HG03354 (cell line): ENCODE results near the gene SNX19.

Experiments used
- ATAC-seq: cut with Tn5 transposase; IDR thresholded peaks from one replicate; pipeline ENCODE4 v1.9.1; 2021; ENCODE audit warnings: mild to moderate bottlenecking; ENCODE audit not compliant: unreplicated experiment, poor library complexity, severe bottlenecking

SNX19 gene

GRCh38 chr11:130908770-130909625 is 7.3 kb downstream of the SNX19 start:
- no peak for ATAC-seq

- ATAC-seq = no peak
These were observed 8.2 kb downstream of the SNX19 start for GRCh38 chr11:130908061-130908460.

- ATAC-seq = no peak
These were observed 9.1 kb downstream of the SNX19 start for GRCh38 chr11:130907229-130907628.

- no peak for ATAC-seq
These were observed 9.7 kb downstream of the SNX19 start for GRCh38 chr11:130906616-130907015.

DNA sequence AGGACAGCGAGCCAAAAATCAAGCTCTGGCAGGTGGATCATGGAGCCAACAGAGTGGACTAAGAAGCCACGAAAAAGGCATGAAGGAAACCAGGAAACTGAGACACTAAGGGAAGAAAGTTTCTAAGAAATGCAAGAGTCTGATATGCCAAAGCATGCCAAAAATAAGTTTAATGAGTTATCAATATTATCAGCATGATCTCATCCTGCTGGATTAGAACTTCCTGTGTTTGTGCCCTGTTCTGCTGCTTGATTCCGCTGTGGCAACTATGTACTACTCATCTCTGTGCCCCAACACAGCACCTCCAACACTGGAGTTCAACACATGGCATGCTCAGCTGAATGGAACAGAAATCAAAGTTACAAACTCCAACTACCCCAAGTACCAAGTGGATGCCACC is 10.8 kb downstream of the SNX19 start:
- ATAC-seq = no peak

DNA sequence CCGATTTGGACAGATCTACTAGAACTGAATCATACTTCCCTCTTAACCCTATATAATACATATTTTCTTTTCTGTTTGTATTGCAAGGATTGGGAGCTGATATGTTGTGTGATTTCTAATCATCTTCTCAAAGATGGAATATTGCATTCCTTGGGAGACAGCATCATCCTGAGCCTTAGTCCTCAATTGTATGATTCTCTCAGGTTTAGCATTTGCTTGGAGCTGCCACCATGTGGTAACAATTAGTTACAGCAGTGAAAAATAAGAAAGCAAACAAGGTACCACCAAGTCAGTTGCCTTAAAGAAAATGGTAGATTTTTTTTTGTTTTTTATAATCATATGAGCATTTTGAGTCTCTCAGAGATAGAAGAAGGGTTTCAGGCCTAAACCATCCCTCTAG is 11.9 kb downstream of the SNX19 start:
- ATAC-seq = no peak

- no peak for ATAC-seq
These were observed 13.9 kb downstream of the SNX19 start for GRCh38 chr11:130902380-130902779.

GRCh38 chr11:130899106-130899505 is 17.2 kb downstream of the SNX19 start:
- ATAC-seq = no peak

DNA sequence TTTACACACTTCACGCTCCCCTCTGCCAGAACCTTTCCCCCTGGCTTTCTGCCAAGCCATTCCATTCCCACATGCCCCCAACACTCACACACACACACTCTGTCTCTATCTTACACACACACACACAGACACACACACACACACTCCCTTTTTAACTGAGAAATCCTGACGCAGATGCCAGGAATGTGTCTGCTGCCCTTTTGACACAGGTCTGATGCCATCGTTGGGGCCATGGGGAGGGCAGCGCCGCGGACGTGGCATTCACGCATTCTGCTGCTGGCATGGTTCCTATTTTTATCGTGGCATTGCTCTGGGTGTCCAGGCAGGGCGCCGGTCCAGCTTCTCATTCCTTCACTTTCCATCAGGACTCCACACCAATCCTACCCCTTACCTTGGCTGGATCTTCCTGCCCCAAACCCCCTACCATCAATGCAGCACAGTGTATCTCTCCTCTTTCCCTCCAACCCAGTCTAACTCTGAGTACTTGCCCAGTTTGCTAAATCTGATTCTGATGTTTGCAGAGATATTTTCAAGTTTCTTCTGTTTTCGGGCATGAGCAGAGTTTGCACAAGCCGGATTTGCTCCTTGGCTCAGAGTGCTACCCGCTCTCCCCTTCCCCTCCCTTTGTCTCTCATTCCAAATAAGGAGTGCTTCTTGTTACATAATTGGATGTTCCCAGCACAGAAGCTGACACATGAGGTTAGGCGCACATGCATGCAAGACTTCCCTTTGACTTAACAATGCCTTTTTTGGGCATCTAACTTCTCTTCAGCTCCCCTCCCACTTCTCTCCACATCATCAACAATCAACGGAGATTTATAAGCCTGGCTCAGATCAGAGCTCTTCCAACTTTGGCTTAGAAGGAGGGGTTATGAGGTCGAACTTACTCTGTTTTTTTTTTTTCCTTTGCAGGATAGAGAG is 18.8 kb downstream of the SNX19 start:
- no peak for ATAC-seq

GRCh38 chr11:130894322-130895025 is 21.8 kb downstream of the SNX19 start:
- ATAC-seq = peak; percentile 98

DNA sequence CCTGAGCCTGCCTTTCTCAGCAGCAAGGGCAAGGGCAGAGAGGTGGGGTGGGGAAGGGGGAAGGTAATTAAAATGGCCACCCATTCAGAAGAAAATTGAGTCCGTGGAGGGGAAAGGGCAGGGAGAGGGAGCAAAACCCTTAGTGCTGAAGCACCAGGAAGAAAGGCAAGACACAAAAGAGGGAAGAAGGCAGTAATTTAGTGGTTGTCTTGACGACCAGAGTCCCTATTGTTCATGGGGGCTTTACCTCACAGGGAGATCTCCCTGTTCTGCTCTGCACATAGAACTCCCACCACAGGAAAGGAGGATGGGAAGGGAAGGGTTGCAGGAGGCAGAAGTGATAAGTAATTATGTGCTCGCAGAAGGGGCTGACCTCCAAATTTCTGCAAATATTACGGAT is 23.4 kb downstream of the SNX19 start:
- ATAC-seq = no peak

- ATAC-seq = no peak
These were observed 25.0 kb downstream of the SNX19 start for GRCh38 chr11:130891326-130891725.

DNA sequence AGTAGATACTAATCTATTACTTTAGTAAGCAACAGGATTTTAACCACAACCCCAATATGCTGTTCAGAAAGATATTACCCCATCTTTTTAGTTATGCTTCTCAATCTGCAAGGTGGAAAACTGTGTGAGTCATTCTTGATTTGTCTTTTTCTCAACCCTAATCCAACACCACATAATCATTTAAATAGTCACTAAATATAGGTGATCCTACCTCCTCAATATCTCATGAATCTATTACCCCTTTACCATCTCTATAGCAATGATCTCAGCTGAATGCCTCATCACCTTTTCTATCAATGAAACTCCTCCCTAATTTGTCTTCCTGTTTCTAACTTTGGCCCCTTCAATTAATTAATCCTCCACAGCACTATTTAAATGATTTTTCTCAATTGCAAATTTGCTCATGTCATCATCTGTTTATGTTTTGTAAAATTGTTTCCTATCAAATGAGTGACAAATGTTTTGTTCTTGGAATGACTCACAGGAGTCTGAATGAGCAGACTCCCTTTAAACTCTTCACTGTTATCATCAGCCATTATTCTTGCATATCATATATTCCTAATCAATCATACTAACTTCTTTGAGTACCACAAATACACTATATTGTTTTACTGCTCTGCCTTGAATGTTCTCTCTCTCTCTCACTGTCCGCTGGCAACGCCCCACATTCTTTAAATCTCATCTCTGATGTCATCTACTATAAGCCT is 26.1 kb downstream of the SNX19 start:
- ATAC-seq = no peak

DNA sequence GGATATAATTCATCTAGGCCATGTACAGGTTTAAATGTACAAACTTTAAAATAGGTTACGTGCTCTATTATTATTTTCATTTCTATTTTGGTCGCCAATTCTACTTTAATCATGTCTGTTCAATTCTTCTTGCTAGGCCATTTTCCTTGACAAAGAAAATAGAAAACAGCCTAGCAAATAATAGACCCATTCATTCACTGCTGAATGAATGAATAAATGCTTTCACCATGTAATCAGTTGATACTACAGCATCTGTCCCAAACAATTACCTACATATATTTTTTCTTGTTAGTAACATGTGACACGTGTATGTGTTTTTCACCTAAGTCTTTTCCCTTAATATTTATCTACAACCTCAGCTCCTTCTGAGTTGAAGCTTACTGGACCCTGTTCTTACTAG is 27.5 kb downstream of the SNX19 start:
- no peak for ATAC-seq

DNA sequence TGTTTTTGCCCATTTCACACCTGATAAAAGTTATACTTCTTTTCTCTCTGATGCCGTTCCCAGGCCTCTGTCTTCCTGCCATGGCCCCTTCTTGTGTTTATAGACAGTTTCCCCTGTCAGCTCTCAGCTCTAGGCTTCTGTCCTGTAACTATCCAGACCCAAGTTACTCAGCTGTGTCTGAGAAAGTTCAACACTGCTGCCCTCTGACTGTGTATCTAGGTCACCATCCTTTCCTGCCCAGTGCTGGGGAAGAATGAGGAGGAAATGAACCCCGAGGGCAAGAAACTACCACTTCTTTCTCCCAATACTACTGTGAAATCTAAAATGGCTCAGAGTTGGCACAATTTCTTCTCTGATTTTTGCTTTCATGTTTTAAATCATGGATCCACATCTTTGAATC is 29.6 kb downstream of the SNX19 start:
- no peak for ATAC-seq

DNA sequence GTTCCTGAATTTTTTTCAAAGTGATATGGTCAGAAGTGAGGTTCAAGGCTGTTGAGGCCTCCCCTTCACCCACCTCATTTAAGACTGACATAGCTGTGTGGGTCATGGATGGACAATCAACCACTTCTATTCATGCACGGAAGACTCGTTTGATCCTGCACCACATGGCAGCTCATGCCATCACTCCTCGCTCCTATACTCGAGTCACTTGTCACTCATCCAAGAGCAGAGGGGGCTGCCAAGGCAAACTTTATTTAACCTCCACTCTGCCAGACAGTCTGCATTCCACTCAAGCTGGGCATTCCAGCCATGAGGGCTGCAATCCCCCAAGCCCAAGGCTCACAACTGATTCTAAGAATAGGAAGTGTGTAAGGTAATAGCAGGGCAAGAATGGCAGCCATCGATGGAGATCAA is 34.1 kb downstream of the SNX19 start:
- no peak for ATAC-seq

DNA sequence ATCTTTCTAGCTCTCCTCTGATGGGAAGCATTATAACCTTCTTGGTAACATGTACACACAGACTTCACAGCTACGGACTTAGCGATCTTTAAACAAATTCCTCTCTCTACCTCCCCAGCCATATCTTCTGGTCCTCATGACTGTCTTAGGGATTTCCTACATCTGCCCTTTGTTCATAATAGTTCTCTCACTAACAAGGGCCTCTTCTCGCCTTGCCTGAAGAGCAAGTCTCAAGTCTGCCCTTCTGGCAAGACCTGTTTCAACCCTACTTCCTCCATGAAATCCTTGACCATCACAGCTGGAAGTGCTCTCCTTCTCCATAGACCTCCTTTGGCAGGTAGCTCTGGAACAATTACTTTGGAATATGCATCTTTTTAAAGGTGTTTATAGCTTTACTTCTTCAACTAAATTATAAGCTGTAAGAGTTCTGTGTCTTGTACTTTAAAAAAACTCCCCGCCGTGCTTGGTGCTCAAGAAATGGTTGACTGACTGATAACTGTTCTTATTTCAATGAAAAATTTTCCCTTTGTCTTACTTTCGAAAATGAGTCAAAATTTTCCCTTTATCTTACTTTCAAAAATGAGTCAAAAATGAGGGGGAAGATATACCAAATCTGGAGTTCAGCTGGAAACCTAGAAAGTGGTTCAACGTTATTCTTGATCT is 34.7 kb downstream of the SNX19 start:
- ATAC-seq = no peak

- ATAC-seq = no peak
These were observed 36.4 kb downstream of the SNX19 start for GRCh38 chr11:130879836-130880235.
